Ovary (tissue), 10 donors: ENCODE measurements around the gene CRTAC1. TPM values are rescaled to one million over a fixed set of nuclear protein-coding genes. Genes with fewer than 3 reads are reported as not detected.

ENCODE experiments used
- DNase-seq, 5 donors: peaks; one replicate each; pipeline ENCODE4 v3.0.0-alpha.2; 2019 to 2020
- H3K27ac ChIP-seq, 2 donors: fragments of 200-600 bp; one replicate each; pipeline versions ENCODE4 v1.5.1 to v1.8.0; 2019 to 2022
- H3K27me3 ChIP-seq: fragments of 200-600 bp; one replicate; pipeline ENCODE4 v1.8.0; 2022
- H3K36me3 ChIP-seq: fragments of 200-600 bp; sonication (generic); one replicate; pipeline ENCODE4 v1.5.1; 2019
- H3K4me1 ChIP-seq: one replicate; pipeline ENCODE4 v1.8.1; 2013; ENCODE audit warnings: mild to moderate bottlenecking, moderate library complexity; ENCODE audit not compliant: insufficient read depth
- H3K4me3 ChIP-seq: fragments of 200-600 bp; sonication (generic); one replicate; pipeline ENCODE4 v1.5.1; 2017
- H3K9me3 ChIP-seq, 2 donors: fragments of 200-600 bp in 1 of 2; sonication (generic) in 1 of 2; one replicate each; pipeline versions ENCODE4 v1.5.1 to v1.8.1; 2013 to 2019; ENCODE audit warnings: mild to moderate bottlenecking in 1 of 2, moderate library complexity in 1 of 2
- EP300 ChIP-seq: sonication (generic); formaldehyde crosslinking; IDR thresholded peaks from one replicate; pipeline ENCODE4 v1.6.1; 2017; ENCODE audit warnings: antibody characterized with exemption
- POLR2A ChIP-seq: fragments of 450-650 bp; IDR thresholded peaks from one replicate; pipeline ENCODE4 v1.6.1; 2017; ENCODE audit warnings: antibody characterized with exemption, mild to moderate bottlenecking, moderate library complexity
- WGBS, 3 donors: extraction: QIAGEN DNeasy Blood & Tissue Kit in 1 of 3; methylation state at CpG; one replicate each; pipeline versions ENCODE4 v1.1.5 to v1.1.7; 2013 to 2017; 5-methylcytosine and 5-hydroxymethylcytosine counted together
- intact Hi-C, 4 donors: fragments of 100-400 bp; cut with DNase I; formaldehyde crosslinking; loops; one replicate each; pipeline versions ENCODE4 v1.11.0 to v1.15.1; 2022 to 2023
- long read RNA-seq, 3 donors: library from polyadenylated mRNA in 2 of 3; unstranded in 2 of 3; transcript quantifications; one replicate each; pipeline ENCODE4 v2.0.0 and lab custom pipeline, GENCODE V29; 2021 to 2026
- polyA plus RNA-seq, 2 donors: library from polyadenylated mRNA; stranded (reverse); fragments of 200-250 nt in 1 of 2; fragments of 350-450 nt in 1 of 2; fragmentation: Illumina TruSeq in 1 of 2; extraction: RNeasy Lipid Tissue Mini Kit (QIAGEN cat#74804) in 1 of 2; gene quantifications; one replicate each; pipeline ENCODE4 v1.2.3, GENCODE V29; 2013 to 2014
- total RNA-seq, 7 donors: library from RNA; depleted of rRNA in 2 of 7; stranded (reverse); fragments of >200 nt in 2 of 7; fragmentation: NEBNext Ultra II Directional in 3 of 7; extraction: Animal tissue kit (Norgen Biotek cat#: 25700) in 3 of 7; gene quantifications; one replicate each; pipeline versions ENCODE4 v1.1.0 to v1.2.4, GENCODE V29; 2016 to 2023
- TF ChIP-seq, protein P1 (sequence below), 3 donors: fragments of 450-650 bp in 2 of 3; fragments of 200-600 bp in 1 of 3; IDR thresholded peaks; one replicate each; pipeline versions ENCODE4 v1.5.1 to v1.8.0; 2016 to 2022; ENCODE audit warnings: antibody characterized with exemption in 3 of 3, mild to moderate bottlenecking in 1 of 3
- donor health status: DM: no; HTN: no; CAD: no; lungs with moderate emphysema.
- donor health status: DM: no; HTN: no; CAD: no.
- donor health status: Bipolar disorder and iron deficiency.
- donor health status: DM: yes; HTN: yes; CAD: no.
- donor health status: DM: no; HTN: no; CAD: no.
- donor health status: DM: yes; HTN: yes; CAD: no.

The CRTAC1 gene, protein sequence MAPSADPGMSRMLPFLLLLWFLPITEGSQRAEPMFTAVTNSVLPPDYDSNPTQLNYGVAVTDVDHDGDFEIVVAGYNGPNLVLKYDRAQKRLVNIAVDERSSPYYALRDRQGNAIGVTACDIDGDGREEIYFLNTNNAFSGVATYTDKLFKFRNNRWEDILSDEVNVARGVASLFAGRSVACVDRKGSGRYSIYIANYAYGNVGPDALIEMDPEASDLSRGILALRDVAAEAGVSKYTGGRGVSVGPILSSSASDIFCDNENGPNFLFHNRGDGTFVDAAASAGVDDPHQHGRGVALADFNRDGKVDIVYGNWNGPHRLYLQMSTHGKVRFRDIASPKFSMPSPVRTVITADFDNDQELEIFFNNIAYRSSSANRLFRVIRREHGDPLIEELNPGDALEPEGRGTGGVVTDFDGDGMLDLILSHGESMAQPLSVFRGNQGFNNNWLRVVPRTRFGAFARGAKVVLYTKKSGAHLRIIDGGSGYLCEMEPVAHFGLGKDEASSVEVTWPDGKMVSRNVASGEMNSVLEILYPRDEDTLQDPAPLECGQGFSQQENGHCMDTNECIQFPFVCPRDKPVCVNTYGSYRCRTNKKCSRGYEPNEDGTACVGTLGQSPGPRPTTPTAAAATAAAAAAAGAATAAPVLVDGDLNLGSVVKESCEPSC
- total RNA-seq (10 to 100 TPM in 1 of 7 donors, 1 to 10 TPM in 3, under 1 TPM in 3; 0.33 to 19.5 (median 1.6) TPM), polyA plus RNA-seq (1 to 10 TPM in 1 of 2 donors, under 1 TPM in 1; 0.13 to 3.2 TPM)
- long read RNA-seq, donor 1: 0 reads
- long read RNA-seq, donor 2, partial matches to known transcripts: 0 of 2 reads
- long read RNA-seq, donor 2, other reads (novel, unspliced or antisense): 0 of 2 reads
- long read RNA-seq, donor 3, transcript CRTAC1-203 (15 exons, 2,890 nt): major isoform, 6 of 8 reads
- long read RNA-seq, donor 3, partial matches to known transcripts: 0 of 8 reads
- long read RNA-seq, donor 3, other reads (novel, unspliced or antisense): 2 of 8 reads

DNA sequence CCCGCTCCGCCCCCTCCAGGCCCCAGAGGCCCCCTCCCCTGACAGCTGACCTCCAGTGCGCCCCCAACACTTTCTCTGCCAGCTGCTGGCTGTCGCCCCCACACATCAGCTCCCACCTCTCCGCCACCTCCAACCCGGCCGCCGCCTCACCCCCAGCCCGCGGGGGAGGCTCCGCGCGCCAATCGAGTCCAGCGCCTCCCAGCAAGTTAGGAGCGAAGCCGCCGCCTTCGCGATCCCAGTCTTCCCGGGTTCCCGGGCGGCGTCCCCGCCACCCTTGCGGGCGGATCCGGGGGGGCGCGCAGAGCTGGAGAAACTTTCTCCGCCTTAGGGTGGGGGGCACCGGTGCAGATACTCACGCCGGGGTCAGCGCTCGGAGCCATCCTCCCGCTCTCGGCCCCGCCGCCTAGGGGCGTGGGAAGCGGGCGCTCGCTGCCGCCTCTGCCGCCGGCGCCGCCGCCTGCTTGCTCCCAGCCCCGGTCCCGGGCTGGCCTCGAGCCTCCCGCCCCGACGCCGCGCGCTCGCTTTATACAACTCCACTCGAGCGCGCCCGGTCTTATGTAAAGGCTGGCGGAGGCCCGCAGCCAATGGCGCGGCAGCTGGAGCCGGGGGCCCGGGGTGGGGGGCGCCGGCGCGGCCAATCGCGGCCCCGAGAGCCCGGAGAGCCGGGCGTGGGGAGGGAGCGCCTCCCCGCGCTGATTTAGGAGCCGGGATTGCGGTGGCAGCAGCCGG is at the start of gene CRTAC1:
CRTAC1 (minus strand) TSS at position 529 of the 729 bp plus-strand sequence; CDS start at position 380, 149 bp downstream.
- WGBS, 3 donors: 0 to 2% (median 1%) methylated on average over 63 to 86 of the region's 86 CpGs
- DNase-seq: peak; percentile 28 to 57 (median 46)
- Histone ChIP-seq H3K4me3 (peak within 1 kb of the TSS; percentile 32), H3K27me3 (no peaks in the 10 kb centered on the region), H3K36me3 (no peaks in the 10 kb centered on the region), H3K4me1 (peaks cover 9% of the 10 kb centered on the region), H3K27ac (no peak within 1 kb of the TSS), H3K9me3 (no peaks in the 10 kb centered on the region)
- TF ChIP-seq EP300: no peak
- TF ChIP-seq POLR2A: no peak
- TF ChIP-seq, protein P1, sequence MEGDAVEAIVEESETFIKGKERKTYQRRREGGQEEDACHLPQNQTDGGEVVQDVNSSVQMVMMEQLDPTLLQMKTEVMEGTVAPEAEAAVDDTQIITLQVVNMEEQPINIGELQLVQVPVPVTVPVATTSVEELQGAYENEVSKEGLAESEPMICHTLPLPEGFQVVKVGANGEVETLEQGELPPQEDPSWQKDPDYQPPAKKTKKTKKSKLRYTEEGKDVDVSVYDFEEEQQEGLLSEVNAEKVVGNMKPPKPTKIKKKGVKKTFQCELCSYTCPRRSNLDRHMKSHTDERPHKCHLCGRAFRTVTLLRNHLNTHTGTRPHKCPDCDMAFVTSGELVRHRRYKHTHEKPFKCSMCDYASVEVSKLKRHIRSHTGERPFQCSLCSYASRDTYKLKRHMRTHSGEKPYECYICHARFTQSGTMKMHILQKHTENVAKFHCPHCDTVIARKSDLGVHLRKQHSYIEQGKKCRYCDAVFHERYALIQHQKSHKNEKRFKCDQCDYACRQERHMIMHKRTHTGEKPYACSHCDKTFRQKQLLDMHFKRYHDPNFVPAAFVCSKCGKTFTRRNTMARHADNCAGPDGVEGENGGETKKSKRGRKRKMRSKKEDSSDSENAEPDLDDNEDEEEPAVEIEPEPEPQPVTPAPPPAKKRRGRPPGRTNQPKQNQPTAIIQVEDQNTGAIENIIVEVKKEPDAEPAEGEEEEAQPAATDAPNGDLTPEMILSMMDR (IDR thresholded peaks at IDR 0.05): no peak
- intact Hi-C loops: no loop called here

DNA sequence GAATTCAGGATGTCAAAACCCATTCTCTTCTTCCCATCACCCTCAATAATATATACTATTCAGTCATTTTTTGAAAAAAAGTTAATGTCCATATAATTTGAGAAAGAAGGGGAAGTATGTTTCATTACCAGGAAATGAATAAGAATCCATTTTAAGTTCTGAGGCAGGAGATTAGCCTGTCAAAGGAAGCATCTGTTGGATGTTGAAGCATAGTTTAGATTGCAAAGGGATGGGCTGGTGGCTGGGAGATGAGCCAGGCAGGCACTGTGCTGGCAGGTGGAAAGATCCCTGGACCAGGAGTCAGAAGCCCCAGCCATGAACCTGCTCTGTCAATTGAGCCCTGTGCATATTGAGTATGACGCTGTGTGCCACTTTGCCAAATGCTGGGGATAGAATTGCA is 48.4 kb upstream of the CRTAC1 start:
- Histone ChIP-seq H3K4me3 (no peak overlapping the region), H3K27me3 (no peaks in the 10 kb centered on the region), H3K36me3 (no peaks in the 10 kb centered on the region), H3K9me3 (no peaks in the 10 kb centered on the region), H3K4me1 (no peaks in the 10 kb centered on the region), H3K27ac (no peak overlapping the region)
- intact Hi-C loops: no loop called here
- WGBS, 3 donors: 88 to 100% (median 100%) methylated on average over 1 of the region's 1 CpG
- no peak for DNase-seq
- TF ChIP-seq, protein P1 (IDR thresholded peaks at IDR 0.05): no peak
- TF ChIP-seq EP300 (no peak), POLR2A (no peak)

DNA sequence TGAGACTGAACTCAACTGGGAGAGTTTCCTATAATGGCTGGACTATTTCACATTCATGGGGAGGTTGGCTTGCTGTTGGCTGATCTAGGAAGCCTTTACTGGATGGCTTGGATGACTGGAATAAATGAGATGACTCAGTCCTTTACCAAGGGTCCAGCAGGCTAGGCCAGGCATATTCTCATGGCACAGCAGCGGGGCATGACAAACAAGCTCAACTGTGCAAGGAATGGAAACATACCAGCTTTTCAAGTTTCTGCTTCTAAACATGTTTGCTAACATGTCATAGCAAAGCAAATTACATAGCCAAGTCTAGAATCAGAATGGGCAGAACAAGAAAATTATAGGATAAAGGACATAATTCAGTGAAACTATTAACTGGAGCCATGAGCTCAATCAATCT is 46.8 kb upstream of the CRTAC1 start:
- 66 to 73% (median 70%) methylated on average over 1 of the region's 1 CpG for WGBS, 3 donors
- TF ChIP-seq, protein P1 (IDR thresholded peaks at IDR 0.05): no peak
- TF ChIP-seq EP300: no peak
- no peak for TF ChIP-seq POLR2A

DNA sequence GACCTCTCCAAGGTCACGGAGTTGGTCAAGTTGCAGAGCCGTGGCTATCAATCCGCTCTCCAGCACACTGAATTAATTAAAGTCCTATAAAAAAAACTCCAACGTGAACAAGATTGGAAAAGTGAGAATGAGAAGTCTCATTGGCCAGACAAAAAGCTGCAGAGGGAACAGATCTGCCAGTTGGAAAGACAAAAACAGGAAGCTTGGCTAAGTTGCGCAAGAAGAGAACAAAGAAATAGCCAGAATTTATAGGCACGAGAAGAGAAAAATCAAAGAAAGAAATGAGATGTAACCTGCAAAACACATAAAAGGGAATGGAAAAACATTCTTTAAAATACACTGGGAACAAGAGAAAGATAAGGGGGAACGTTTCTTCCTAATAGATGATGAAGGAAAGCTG is 45.7 kb upstream of the CRTAC1 start:
- H3K27me3 ChIP-seq: no peaks in the 10 kb centered on the region
- intact Hi-C loops: no loop called here
- 59 to 62% (median 62%) methylated on average over 7 of the region's 7 CpGs for WGBS, 3 donors
- no peaks in the 10 kb centered on the region for H3K36me3 ChIP-seq
- no peak overlapping the region for H3K4me3 ChIP-seq
- H3K9me3 ChIP-seq: no peaks in the 10 kb centered on the region
- H3K4me1 ChIP-seq: no peaks in the 10 kb centered on the region
- TF ChIP-seq EP300 (no peak), POLR2A (no peak)
- TF ChIP-seq, protein P1 (IDR thresholded peaks at IDR 0.05): no peak
- DNase-seq: no peak
- H3K27ac ChIP-seq: no peak overlapping the region

More for the DNA sequence above, 46.8 kb upstream of the CRTAC1 start:
- no peak for DNase-seq
- H3K27me3 ChIP-seq: no peaks in the 10 kb centered on the region
- no peaks in the 10 kb centered on the region for H3K4me1 ChIP-seq
- no peak overlapping the region for H3K4me3 ChIP-seq
- intact Hi-C loops: no loop called here
- H3K27ac ChIP-seq: no peak overlapping the region
- no peaks in the 10 kb centered on the region for H3K9me3 ChIP-seq
- H3K36me3 ChIP-seq: no peaks in the 10 kb centered on the region
